ENCODE measurements around the gene ADAMTS17. TPM values are rescaled to one million over a fixed set of nuclear protein-coding genes. Genes with fewer than 3 reads are reported as not detected.
A peak's percentile ranks its signal among the peaks of the same experiment; 100 is the strongest.

Gene ADAMTS17
- polyA plus RNA-seq, 3 donors, result 2.1 to 2.5 (median 2.1) TPM

- DNase-seq, result no peak
Observed at GRCh38 chr15:100030586-100031229, 311.1 kb downstream of the ADAMTS17 start.

DNA sequence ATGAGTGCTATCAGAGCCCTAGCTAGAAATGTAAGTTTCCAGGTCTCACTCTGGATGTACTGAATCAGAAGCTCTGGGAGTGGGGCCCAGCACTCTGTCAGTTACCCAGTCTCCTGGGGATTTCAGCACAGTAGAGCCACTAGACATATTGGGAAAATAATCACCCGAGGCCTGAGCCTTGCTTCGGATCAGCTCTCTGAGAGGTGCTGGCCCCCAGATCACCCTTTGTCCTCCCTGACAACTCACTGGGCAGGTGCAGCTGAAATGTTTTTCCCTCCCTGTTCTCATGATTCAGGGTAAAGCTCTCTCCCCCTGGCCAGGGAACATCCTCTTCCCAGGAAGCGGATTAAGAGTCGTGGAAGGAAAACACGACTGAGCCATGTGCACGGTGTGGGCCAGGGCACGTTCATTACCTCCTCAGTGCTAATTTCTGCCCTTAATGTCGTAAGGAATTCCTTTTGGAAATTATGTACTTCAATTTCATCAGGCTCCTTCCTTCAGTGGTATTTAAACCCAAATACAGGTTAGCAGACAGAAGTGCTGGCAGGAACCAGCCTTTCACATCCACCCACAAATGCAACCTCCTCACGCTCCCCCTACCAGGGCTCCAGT, 311.8 kb downstream of the ADAMTS17 start:
- no peak for DNase-seq

GRCh38 chr15:100029045-100029444, 312.7 kb downstream of the ADAMTS17 start:
- no peak for DNase-seq

DNA sequence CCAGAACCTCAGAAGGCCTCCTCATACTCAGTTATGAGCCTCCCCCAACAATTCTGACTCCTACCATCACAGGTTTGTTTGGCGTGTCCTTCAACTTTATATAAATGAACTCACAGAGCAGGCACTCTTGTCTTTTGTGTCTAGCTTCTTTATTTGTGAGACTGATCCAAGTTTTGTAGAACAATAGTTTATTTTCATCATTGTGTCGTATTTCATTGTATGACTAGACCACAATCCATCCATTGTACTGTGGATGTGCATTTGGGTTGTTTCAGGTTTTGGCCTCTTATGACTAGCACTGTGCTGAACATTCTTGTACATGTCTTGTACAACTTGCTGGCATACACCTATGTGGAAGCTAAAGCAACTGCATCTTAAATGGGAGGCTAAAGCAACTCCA, 315.7 kb downstream of the ADAMTS17 start:
- DNase-seq, result no peak

- DNase-seq, result no peak
Observed at GRCh38 chr15:100022806-100023205, 319.0 kb downstream of the ADAMTS17 start.

GRCh38 chr15:100022391-100022790, 319.4 kb downstream of the ADAMTS17 start:
- DNase-seq, result peak; percentile 28

GRCh38 chr15:100021653-100022052, 320.1 kb downstream of the ADAMTS17 start:
- DNase-seq, result no peak

- no peak for DNase-seq
Observed at GRCh38 chr15:100020614-100021013, 321.2 kb downstream of the ADAMTS17 start.

GRCh38 chr15:100020189-100020588, 321.6 kb downstream of the ADAMTS17 start:
- DNase-seq, result no peak

- DNase-seq, result no peak
Observed at GRCh38 chr15:100019601-100020000, 322.2 kb downstream of the ADAMTS17 start.

DNA sequence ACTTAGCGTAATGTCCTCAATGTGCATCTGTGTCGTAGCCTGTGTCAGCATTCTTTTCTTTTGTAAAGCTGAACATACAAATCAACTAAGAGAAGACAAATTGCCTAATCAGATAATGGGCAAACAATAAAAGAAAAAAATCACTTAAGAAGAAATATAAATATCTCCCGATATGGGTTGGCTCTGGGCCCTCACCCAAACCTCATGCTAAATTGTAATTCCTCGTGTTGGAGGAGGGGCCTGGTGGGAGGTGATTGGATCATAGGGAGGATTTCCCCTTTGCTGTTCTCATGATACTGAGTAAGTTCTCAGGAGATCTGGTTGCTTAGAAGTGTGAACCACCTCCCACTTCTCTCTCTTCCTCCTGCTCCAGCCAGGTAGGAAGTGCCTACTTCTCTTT, 323.6 kb downstream of the ADAMTS17 start:
- no peak for DNase-seq

DNA sequence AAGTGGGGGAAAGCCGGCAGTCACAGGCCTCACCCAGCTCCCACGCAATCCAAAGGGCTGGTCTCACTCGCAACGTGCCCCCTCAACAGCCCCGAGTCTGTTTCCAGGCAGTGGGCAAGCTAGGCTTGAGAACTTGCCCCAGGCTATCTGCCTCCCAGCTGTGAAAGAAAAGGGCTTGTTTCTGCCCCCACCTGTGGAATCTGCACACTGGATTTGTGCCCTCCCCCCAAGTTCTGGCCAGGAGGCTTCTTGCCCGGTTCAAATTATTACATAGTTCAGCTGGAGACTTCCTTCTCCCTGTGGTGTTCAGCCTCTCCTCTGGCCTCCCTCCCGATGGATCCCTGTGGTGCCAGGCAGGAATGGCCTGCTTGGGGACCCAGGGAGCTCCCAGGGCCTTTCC, 324.6 kb downstream of the ADAMTS17 start:
- DNase-seq, result no peak

- DNase-seq, result no peak
Observed at GRCh38 chr15:100016632-100017031, 325.1 kb downstream of the ADAMTS17 start.

DNA sequence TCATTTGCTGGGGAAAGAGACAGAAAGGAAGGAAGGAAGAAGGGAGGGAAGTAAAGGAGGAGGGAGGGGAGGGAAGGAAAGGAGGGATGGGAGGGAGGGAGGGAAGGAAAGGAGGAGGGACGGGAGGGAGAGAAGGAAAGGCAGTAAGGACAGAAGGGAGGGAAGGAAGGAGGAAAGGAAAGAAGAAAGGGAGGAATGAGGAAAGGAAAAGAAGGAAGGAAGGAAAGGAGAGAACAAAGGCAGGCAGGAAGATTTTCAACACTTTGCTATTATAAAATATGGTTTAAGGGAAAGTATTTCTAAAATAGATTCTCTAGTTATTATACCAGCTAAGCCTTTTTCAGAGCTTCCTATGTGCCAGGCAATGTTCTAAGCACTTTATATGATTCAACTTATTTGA, 330.5 kb downstream of the ADAMTS17 start:
- no peak for DNase-seq

DNA sequence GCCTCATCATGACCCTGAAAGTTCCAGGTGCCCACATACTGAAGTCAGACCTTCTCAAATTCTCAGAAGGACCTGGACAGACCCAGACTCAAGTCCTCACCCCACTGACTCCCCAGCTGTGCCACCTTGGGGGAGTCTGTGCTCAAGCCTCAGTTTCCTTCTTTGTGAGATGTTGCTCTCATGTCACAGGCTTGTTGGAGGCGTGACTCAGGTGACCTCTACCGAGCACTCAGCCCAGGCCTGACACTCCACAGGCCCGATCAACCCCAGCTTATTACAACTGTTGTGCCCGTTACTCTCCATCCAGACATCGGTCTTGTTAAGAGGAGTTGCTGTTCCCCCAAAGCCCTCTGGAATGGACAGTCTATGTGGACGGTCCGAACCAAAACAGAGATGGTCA, 332.4 kb downstream of the ADAMTS17 start:
- DNase-seq, result no peak

GRCh38 chr15:100008258-100008657, 333.5 kb downstream of the ADAMTS17 start:
- no peak for DNase-seq

DNA sequence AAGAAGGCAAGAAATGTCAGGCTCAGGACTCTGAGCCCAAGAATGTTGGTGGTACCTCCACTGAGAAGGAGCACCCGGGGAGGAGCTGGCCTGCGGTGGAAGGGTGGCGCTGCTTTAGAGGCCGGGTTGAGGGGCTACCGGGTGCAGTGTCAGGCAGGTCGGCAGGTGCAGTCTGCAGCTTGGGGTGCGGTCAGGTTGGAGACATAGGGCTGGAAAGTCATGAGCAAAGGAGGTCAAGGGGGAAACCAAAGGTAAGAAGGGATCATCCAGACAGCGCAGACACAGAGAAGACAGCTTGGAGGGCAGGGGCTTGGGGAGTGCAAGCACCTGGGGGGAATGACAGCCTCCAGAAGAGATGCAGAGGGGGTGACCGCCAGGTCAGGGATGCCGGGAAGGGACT, 334.2 kb downstream of the ADAMTS17 start:
- no peak for DNase-seq

DNA sequence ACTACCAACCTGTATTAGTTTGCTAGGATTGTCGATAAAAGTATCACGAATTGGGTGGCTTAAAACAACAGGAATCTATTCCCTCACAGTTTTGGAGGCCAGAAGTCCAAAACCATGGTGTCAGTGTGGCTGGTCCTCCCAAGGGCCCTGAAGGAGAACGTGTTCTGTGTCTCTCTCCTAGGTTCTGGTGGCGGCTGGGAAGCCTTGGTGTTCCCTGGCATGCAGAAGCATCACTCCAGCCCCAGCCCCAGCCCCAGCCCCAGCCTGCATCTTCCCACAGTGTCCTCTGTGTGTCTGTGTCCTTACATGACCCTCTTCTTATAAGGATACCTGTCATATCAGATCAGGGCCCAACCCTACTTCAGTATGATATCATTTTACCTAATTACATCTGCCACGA, 336.1 kb downstream of the ADAMTS17 start:
- DNase-seq, result no peak

DNA sequence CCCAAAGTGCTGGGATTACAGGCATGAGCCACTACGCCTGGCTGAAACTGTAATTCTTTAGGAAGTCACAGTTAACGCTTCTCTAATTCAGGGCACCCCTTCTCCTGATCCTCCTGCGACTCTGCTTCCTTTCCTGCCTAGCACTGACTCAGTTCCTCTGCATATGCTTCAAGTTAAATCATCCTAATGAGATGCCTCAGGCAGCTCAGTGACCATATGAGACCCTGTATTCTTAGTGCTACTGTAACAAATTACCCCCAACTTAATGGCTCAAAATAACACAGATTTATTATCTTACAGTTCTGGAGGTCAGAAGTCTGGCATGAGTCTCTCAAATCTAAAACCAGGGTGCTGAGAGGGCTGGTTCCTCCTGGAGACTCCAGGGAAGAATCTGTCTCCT, 336.8 kb downstream of the ADAMTS17 start:
- no peak for DNase-seq

DNA sequence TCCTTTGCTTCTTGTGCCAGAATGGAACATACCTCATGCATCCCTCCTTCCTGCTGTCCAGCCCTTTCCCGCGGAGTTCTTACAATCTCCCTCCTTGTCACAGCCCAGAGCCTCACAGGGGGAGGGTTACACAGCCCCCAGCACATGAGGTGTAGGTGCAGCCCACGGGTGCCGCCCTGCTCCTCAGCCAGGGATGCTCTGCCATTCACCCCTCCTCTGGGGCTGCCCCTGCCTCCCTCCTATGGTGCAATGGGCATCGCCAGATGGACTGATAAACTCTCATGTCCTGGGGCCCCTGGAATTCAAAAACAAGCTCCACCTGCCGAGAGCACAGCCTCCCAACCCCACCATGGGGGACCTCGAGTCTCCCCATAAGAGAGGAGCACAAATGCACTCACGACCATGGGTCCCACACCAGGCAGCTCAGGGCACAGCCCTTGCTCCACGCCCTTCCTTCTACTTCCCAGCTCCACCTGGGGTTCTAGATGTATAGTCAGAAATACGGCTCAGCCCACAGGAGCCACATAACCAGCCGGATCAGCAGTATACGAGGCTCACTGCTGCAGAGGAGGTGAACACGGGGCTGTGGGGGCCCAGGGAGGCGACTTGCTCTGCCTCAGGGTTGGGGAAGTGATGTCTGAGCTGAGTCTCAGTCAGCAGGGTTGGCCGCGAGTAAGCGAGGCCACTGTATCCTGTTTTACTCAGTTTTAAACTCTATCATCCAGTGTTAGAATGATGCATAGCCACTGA, 338.8 kb downstream of the ADAMTS17 start:
- no peak for DNase-seq

DNA sequence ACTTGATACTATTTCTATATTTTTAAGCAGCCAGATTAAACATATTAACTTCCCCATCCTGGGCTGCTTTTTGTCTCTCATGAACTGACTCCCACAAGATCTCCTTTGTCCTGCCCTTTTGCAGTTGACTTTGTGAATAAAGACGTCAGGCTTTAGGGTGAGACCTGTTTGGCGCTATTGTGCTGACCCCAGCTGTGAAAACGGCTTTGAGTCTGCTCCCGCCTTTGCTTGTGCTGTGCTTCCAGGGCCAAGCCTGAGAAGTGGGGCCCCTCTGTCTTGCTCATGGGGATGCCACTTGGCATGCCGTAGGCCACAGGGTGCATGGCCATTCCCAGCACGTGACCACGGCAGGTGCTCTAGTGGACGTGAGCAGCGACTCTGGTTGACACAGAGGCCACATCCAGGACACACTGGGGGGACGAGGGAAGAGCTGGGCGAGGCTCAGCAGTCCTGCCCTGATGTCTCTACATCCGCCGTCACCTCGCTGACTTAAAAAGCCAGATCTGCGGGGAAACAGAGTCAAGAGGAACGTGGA, 339.6 kb downstream of the ADAMTS17 start:
- no peak for DNase-seq

GRCh38 chr15:100001405-100001804, 340.4 kb downstream of the ADAMTS17 start:
- DNase-seq, result no peak

Measured in renal pelvis (tissue), 4 donors.